GM18505 (cell line): Measurements from ENCODE around the gene CRHR2.

Experiments used
- ATAC-seq: cut with Tn5 transposase; IDR thresholded peaks from one replicate; pipeline ENCODE4 v1.9.1; 2021; ENCODE audit not compliant: unreplicated experiment
- POLR2A ChIP-seq: IDR thresholded peaks from 4 replicates; pipeline ENCODE4 v1.6.1; 2011; ENCODE audit warnings: borderline replicate concordance; ENCODE audit not compliant: insufficient read depth, insufficient read length; ENCODE audit errors: extremely low read depth

CRHR2 gene

DNA sequence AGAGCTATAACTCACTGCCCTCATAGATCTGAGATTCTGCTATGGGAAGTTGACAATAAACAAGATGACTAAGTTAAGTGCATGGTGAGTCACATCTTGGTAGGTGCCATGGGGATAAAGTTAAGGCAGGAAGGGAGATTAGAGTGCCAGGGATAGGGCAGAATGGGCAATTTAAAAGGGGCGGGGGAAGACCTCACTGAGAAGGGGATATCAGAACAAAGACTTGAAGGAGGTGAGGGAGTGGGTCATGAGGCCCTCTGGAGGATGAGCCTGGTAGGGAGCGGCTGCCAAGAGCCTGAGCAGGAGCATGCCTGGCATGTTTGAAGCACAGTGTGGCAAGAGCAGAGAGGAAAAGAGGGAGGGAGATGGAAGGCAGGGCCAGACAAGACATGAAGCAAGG, 34.9 kb upstream of the CRHR2 start:
- ATAC-seq, result no peak
- no peak for TF ChIP-seq POLR2A

DNA sequence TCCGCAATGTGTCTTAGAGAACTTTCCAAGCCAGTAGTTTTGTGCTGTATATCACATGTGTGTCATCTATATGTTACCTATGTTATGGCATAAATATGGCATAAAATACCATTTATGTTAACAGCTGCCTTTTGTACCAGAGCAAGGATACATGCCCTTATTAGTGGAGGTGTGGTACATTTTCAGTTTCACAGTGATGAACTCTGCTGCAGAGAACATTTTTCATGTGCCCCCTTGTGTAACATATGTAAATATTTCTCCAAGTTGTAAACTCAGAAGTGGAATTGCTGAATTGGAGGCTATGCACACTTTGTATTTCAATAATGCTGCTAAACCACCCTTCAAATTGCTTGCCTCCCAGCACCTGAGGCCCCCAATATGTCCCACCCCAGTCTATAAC, 31.9 kb upstream of the CRHR2 start:
- TF ChIP-seq POLR2A, result no peak
- ATAC-seq, result no peak

DNA sequence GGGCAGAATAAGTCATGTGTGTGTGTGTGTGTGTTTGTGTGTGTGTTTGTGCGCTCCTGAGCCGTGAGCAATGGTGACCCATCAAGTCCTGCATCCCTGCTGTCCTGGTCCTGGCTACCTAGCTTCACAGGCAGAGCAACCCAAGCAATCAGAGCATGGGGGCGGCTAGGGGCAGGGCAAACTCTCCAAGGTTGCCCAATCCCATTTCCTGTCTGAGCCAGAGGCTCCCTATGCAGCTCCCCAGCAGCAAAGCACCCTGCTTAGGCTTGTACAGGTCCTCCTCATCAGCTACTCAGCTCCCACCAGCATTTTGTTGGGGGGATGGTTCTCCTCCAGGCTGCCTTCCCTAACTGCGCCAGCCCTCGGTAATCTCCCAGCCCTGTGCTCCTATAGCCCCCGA, 31.1 kb upstream of the CRHR2 start:
- ATAC-seq, result no peak
- no peak for TF ChIP-seq POLR2A

DNA sequence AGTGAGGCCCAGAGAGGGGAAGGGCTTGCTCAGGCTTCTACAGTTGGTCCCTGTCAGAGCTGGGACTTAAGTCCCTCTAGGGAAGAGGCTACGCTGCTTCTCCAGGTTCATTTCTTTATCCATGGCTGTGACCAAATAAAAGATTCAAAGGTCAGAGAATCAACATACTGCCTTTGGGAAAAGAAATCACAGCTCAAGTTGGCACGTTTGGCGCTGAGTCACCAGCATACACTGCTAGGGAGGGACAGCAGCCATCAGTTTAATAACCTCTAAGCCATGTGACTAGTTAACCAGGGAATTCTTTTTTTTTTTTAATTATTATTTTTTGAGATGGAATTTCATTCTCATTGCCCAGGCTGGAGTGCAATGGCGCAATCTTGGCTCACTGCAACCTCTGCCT, 28.4 kb upstream of the CRHR2 start:
- no peak for TF ChIP-seq POLR2A
- ATAC-seq, result no peak

DNA sequence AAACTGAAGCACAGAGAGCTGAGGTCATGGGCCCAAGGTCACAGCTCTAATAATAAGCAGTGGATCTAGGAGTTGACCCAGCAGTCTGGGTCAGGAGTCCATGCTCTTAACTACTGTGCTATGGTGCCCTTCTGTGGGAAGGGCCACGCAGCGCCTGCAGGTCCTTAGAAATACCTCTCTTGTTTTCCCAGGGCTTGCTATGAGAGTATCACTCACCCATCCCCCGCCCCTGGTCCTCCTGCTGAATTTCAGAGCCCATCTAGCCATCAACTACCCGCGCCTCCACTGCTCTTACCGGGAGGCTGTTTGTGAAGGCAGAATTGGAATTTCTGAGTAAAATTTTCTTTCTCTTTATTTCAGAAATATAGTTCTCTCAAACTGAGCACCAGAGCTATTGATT, 27.3 kb upstream of the CRHR2 start:
- no peak for TF ChIP-seq POLR2A

DNA sequence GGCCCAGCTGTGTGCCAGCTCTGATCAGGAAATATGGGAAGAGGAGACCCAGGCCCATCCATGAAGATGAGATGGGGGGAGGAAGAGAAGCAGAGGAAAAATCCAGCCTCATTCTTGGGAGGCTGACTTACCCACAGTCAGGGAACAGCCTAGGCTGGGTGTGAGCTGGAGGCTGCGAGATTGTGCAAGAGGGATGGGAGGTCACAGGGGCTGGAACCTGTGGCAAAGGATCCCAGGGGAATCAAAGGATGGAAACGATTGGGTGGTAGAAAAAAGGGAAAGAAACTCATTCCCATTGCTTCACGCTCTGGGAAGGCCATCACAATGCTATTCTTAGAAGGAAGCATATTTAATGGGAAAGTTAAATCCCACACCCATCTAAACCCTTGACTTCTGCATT, 26.7 kb upstream of the CRHR2 start:
- ATAC-seq, result no peak
- no peak for TF ChIP-seq POLR2A

More for the DNA sequence above, 27.3 kb upstream of the CRHR2 start:
- no peak for ATAC-seq

DNA sequence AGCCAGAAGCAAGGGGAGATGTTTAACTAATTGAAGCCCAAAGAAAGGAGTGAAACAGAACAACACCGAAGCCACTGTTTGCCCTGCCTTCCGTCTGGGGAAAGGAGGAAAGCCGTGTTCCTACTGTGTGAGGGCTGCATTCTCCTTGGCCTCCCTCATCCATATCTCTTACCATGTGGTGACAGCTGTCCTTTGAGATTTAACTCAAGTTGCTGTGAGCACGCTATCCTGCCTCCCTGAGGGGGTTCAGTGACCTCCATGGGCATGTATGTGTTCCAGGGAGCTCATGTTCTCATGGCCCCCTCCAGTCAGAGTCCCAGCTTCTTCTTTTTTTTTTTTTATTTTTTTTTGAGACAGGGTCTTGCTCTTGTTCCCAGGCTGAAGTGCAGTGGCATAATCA, 26.2 kb upstream of the CRHR2 start:
- TF ChIP-seq POLR2A, result no peak
- no peak for ATAC-seq

DNA sequence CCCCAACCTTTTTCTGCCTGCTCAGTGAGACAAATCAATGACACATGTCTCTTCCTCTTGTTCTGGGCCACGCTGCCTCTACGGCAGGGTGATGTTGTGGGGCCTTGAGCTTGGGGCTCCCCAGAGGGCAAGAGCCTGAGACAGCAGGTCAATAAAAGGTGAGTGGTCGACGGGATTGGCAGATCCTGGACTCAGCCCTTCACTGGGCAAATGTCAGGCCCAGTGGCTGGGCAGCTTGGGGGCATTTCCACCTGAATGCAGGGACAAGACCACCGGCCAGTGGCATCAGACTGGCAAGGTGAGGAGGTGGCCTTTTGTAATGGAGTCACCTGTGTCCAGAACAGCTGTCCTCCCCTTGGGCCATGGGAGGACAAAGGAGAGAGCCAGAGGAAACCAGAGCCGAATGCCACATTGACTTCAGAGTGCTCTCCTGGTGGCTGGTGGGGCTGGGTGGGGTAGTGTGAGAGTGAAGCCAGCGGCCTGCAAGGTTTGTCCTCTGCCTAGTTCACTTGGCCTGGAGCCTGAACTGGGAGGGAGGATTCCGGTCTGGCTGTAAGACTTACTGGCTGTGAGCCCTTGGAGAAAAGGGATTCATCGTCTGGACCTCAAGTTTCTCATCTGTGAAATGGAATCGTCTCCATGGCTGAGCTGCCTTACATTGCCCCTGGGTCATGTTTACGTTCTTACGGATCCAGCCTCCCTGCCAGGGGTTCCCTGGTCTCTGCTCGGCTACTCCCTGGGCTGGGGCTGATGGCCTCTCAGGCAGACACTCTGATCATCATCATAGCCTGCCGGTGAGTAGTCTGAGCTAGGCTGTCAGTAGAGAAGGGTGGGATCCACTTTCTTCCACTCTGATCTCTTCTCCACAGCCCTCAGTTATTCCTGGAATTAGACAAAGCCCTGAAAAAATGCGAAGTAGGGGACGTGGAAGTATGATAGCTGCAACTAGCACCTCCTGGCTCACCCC, 25.4 kb upstream of the CRHR2 start:
- no peak for TF ChIP-seq POLR2A
- ATAC-seq, result no peak

DNA sequence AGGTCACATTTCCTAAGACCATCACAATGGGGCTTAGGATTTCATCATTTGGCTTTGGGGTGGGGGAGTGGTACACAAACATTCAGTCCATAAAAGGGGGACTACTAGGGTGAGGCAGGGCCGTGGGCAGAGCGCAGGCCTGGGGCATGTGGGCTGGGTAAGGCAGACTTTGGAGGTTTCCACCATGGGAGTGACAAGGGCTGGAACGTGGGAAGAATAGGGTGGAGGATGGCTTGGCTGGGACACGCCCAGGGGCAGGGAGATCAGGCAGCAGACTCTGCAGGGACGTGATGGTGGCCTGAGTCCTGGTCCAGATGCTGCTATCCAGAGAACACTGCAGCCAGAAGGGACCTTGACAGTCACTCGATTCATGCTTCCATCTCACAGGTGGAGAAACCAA, 24.7 kb upstream of the CRHR2 start:
- ATAC-seq, result no peak
- TF ChIP-seq POLR2A, result no peak

DNA sequence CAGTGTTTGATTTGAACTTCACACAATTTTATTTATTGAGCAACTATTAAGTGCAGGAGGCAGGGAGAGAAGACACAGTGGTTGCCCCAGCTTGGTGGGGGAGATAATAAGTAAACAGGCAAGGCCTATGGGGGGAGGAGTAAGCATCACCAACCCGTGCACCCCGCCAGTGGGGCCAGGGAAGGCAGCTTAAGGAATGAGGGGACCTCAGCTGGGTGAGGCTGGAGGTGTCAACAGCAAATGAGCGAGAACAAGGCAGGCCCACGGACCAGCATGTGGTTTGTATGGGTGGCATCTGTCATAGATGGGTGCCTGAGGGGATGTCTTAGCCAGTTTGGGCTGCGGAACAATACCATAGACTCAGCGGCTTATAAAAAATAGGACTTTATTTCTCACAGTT, 24.1 kb upstream of the CRHR2 start:
- no peak for ATAC-seq
- no peak for TF ChIP-seq POLR2A

DNA sequence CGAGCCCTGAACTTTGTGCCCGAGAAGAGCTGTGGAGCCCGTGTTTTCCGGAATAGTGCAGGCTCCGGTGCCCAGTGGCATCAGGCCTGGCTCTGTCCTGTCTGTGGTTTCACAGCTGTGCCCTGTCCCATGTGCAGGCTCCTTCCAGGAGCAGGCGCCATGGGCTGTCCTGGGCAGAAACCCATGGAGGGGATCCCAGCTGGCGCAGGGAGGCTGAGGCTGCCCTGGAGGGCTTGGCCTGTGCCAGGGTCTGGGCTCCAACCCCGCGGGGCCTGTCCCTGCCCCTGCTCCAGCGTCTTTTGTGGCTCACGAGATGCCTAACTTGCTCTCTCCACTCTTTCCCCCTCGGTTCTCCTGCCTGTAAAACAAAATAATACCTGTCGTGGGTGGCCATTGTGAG, 23.3 kb upstream of the CRHR2 start:
- ATAC-seq, result no peak
- no peak for TF ChIP-seq POLR2A

DNA sequence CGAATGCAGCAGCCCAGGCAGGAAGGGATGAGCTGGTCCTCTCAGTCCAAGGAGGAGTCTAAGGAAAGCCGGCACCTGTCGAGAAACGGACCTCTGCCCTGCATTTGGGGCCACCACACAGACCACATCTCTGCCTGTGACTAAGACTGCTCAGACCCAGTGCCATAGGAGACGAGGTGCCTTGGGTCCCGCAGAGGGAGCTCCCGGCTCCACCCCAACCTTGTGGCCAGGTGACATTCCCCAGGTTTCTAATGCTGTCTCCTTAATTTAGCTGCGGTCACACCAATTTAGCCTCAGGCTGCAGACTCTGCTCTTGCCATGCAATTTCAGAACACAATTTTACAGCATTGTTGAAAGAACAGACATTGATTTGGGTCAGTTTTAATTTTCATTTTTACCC, 22.8 kb upstream of the CRHR2 start:
- no peak for TF ChIP-seq POLR2A
- ATAC-seq, result no peak

DNA sequence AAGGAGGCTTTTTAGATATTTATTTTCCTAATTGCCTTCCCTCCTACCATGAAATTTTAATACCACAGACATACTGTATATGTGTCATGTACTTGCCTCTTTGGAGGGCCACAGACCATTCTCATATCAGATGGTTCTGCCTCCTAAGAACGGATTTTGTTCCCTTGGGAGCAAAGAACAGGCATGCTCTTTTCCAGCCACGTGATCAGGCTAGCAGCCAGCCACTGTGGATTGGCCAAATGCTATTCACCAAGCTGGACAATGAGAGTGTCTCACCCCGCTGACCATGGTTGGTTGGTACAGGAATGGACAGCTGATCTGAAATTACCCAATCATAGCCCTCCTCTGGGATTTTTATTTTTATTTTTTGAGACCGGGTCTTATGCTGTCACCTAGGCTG, 21.5 kb upstream of the CRHR2 start:
- no peak for TF ChIP-seq POLR2A
- no peak for ATAC-seq

DNA sequence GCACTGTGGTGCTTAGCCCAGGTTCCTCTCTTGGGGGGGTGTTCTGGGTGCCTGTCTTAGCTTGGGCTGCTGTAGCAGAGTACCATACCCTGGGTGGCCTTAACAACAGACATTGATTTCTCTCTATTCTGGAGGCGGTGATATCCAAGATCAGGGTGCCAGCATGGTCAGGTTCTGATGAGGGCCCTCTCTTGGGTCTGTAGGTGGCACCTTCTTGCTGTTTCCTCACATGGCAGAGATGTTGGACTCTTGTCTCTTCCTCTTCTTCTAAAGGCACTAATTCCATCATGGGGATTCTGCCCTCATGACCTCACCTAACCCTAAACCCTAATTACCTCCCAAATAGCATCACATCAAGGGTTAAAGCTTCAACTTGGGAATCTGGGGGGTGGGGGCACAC, 19.9 kb upstream of the CRHR2 start:
- TF ChIP-seq POLR2A, result no peak
- no peak for ATAC-seq
